HUES64 (cell line): ENCODE data around the gene JOSD1.
A peak's percentile ranks its signal among the peaks of the same experiment; 100 is the strongest.

ENCODE experiments used
- H3K27ac ChIP-seq: 2 replicates; pipeline ENCODE4 v1.7.0; 2013; ENCODE audit warnings: low read depth, low read length, inconsistent platforms
- H3K27me3 ChIP-seq: 2 replicates; pipeline ENCODE4 v1.6.1; 2013; ENCODE audit warnings: mild to moderate bottlenecking, low read length; ENCODE audit not compliant: insufficient read depth
- H3K36me3 ChIP-seq: 2 replicates; pipeline ENCODE4 v1.6.1; 2013; ENCODE audit warnings: mild to moderate bottlenecking, low read length; ENCODE audit not compliant: insufficient read depth
- H3K4me1 ChIP-seq: 2 replicates; pipeline ENCODE4 v1.6.1; 2013; ENCODE audit warnings: mild to moderate bottlenecking, low read length, moderate library complexity; ENCODE audit not compliant: insufficient read depth
- H3K4me3 ChIP-seq: 2 replicates; pipeline ENCODE4 v1.5.1; 2013; ENCODE audit warnings: mild to moderate bottlenecking, low read length, moderate library complexity
- H3K9ac ChIP-seq: 2 replicates; pipeline ENCODE4 v1.6.1; 2013; ENCODE audit warnings: mild to moderate bottlenecking, low read depth, low read length
- H3K9me3 ChIP-seq: 2 replicates; pipeline ENCODE4 v1.6.1; 2013; ENCODE audit warnings: low read depth, low read length; ENCODE audit not compliant: insufficient read depth
- WGBS: fragments of 150-250, 120-280 bp; methylation state at CpG from one replicate; pipeline ENCODE4 v1.1.7; 2013; ENCODE audit warnings: missing lambda C conversion rate; 5-methylcytosine and 5-hydroxymethylcytosine counted together

JOSD1 gene

GRCh38 chr22:38720350-38720749 is 19.6 kb upstream of the JOSD1 start:
- 97% methylated on average over 3 of the region's 3 CpGs for WGBS

DNA sequence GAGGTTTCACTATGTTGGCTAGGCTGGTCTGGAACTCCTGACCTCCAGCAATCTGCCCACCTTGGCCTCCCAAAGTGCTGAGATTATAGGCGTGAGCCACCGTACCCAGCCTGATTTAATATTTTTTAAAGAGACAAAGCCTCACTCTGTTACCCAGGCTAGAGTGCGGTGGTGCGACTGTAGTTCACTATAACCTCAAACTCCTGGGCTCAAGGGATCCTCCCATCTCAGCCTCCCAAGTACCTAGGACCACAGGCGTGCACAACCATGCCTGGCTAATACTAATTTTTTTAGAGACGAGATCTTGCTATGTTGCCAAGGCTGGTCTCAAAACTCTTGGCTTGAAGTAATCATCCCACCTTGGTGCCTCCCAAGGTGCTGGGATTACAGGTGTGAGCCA is 18.5 kb upstream of the JOSD1 start:
- no peaks in the 10 kb centered on the region for H3K9me3 ChIP-seq
- 96% methylated on average over 6 of the region's 6 CpGs for WGBS
- H3K27ac ChIP-seq: no peak overlapping the region
- no peak overlapping the region for H3K9ac ChIP-seq
- H3K4me1 ChIP-seq: peaks cover 3% of the 10 kb centered on the region; the same call in 1 of the 2 replicates
- H3K4me3 ChIP-seq: no peak overlapping the region
- no peaks in the 10 kb centered on the region for H3K27me3 ChIP-seq
- H3K36me3 ChIP-seq: peaks cover 81% of the 10 kb centered on the region

More at GRCh38 chr22:38720350-38720749, 19.6 kb upstream of the JOSD1 start:
- Histone ChIP-seq H3K4me1 (peaks cover 3% of the 10 kb centered on the region; the same call in 1 of the 2 replicates), H3K27me3 (no peaks in the 10 kb centered on the region), H3K27ac (no peak overlapping the region), H3K4me3 (no peak overlapping the region), H3K9me3 (no peaks in the 10 kb centered on the region), H3K36me3 (peaks cover 88% of the 10 kb centered on the region), H3K9ac (no peak overlapping the region)

- H3K27me3 ChIP-seq: no peaks in the 10 kb centered on the region
- no peak overlapping the region for H3K27ac ChIP-seq
- 68% methylated on average over 6 of the region's 6 CpGs for WGBS
- no peak overlapping the region for H3K4me3 ChIP-seq
- no peak overlapping the region for H3K9ac ChIP-seq
- peaks cover 7% of the 10 kb centered on the region; the same call in 1 of the 2 replicates for H3K4me1 ChIP-seq
- H3K36me3 ChIP-seq: peaks cover 73% of the 10 kb centered on the region
- no peaks in the 10 kb centered on the region for H3K9me3 ChIP-seq
These were observed 17.7 kb upstream of the JOSD1 start for GRCh38 chr22:38718414-38718813.

GRCh38 chr22:38717244-38717643 is 16.5 kb upstream of the JOSD1 start:
- Histone ChIP-seq H3K27me3 (no peaks in the 10 kb centered on the region), H3K9ac (no peak overlapping the region), H3K36me3 (peaks cover 61% of the 10 kb centered on the region), H3K9me3 (no peaks in the 10 kb centered on the region), H3K4me1 (peaks cover 19% of the 10 kb centered on the region), H3K27ac (no peak overlapping the region), H3K4me3 (no peak overlapping the region)
- 92% methylated on average over 6 of the region's 6 CpGs for WGBS

DNA sequence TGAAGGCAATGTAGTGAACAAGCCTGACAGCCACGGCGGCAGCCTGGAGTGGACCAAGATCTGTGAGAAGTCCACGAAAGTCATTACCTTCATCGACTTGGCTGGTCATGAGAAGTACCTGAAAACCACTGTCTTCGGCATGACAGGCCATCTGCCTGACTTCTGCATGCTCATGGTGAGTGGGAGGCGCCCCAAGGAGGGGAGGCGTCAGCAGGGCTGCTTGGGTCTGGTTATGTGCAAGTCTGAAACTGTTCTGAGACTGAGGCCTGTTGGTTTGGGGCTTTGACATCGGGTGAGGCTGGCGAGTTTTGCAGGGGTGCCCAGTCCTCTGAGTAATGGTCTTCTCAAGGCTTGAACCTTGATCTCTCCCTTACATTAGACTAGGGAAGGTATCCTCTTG is 16.1 kb upstream of the JOSD1 start:
- Histone ChIP-seq H3K9me3 (no peaks in the 10 kb centered on the region), H3K36me3 (peaks cover 57% of the 10 kb centered on the region), H3K27me3 (no peaks in the 10 kb centered on the region), H3K4me1 (peaks cover 22% of the 10 kb centered on the region), H3K27ac (no peak overlapping the region), H3K4me3 (no peak overlapping the region), H3K9ac (no peak overlapping the region)
- 91% methylated on average over 9 of the region's 9 CpGs for WGBS

- WGBS: 95% methylated on average over 10 of the region's 10 CpGs
- Histone ChIP-seq H3K27me3 (no peaks in the 10 kb centered on the region), H3K4me1 (peaks cover 22% of the 10 kb centered on the region), H3K9ac (no peak overlapping the region), H3K27ac (no peak overlapping the region), H3K9me3 (no peaks in the 10 kb centered on the region), H3K4me3 (no peak overlapping the region), H3K36me3 (peaks cover 52% of the 10 kb centered on the region)
These were observed 15.5 kb upstream of the JOSD1 start for GRCh38 chr22:38716271-38716670.

DNA sequence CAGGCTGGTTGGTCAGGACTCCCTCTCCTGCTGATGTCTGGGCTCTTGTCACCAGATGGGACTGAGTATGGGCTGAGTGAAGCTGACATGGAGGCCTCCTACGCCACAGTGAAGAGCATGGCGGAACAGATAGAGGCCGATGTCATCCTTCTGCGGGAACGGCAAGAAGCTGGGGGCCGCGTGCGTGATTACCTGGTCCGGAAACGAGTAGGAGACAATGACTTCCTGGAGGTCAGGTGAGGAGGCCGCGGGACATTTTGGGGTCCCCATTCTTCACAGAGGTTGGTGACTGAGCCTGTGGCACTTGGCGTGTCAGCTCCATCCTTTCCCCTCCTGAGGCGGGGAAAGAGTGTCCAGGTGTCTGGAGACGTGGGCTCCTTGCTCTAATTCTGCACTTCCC is 15.1 kb upstream of the JOSD1 start:
- Histone ChIP-seq H3K27me3 (no peaks in the 10 kb centered on the region), H3K36me3 (peaks cover 51% of the 10 kb centered on the region), H3K4me1 (peaks cover 22% of the 10 kb centered on the region), H3K9ac (no peak overlapping the region), H3K4me3 (no peak overlapping the region), H3K27ac (no peak overlapping the region), H3K9me3 (no peaks in the 10 kb centered on the region)
- WGBS: 93% methylated on average over 15 of the region's 15 CpGs

DNA sequence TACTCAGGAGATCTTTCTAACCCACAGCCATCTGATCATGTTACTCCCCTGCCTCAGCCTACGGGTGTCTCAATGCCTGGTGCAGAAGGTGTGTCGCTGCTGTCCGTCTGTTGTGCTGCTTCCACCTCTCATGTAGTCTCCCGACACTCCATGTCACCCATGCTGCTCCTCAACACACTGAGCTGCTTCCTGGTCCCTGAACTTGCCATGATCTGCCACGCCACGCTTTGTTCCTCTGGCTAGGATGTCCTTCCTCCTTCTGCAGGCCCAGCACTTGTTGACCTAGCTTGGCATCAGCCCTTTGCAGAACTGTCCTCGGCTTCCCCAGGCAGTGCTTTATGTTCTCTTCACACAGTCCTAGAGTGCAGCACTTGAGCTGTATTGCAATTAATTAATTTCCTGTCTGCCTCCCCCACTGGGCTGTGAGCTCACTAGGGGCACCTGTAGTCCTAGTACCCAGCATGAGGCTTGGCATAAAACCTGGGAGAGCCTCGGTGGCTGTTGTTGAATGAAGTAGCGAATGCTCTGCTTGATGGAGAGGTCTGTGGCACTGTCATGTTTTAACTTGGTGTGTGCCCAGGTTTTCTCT is 14.5 kb upstream of the JOSD1 start:
- Histone ChIP-seq H3K4me3 (no peak overlapping the region), H3K9ac (no peak overlapping the region), H3K27ac (no peak overlapping the region), H3K27me3 (no peaks in the 10 kb centered on the region), H3K4me1 (peaks cover 22% of the 10 kb centered on the region), H3K36me3 (peaks cover 51% of the 10 kb centered on the region), H3K9me3 (no peaks in the 10 kb centered on the region)
- 93% methylated on average over 9 of the region's 9 CpGs for WGBS

GRCh38 chr22:38713921-38714320 is 13.2 kb upstream of the JOSD1 start:
- WGBS: 85% methylated on average over 8 of the region's 8 CpGs
- Histone ChIP-seq H3K36me3 (peaks cover 56% of the 10 kb centered on the region), H3K4me3 (no peak overlapping the region), H3K27ac (no peak overlapping the region), H3K4me1 (peaks cover 27% of the 10 kb centered on the region), H3K9ac (no peak overlapping the region), H3K9me3 (no peaks in the 10 kb centered on the region), H3K27me3 (no peaks in the 10 kb centered on the region)

DNA sequence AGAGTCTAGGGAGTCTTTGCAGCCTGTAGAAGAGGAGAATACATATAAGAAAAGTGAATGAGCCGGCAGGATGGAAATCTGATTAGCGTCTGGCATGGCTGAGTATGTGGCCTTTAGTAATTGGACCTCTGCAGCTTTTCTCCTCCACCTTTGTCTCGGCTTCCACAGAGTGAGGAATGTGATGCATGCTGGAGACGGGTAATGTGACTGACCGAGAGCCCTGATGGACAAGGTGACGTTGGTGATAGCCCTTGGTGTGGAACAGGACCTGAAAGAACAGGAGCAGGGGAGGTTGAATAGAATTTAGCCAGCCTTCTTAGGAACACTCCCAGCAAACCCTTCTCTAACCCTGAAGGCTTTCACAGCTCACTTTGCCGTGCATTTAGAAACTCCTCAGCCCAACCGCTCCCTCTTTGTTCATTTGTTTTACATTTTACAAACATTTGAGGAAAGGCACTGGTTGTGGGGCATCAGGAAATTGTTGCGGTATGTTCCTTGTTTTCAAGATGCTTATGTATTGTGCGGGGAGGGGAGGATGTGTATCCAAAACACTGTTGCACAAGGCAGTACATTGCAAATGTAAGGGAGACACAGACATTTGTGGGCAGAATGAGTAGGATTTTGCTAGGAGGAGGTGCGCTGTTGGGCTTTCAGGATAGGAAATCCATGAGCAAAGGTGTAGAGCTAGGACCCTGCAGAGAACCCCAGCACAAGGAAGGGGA is 11.9 kb upstream of the JOSD1 start:
- Histone ChIP-seq H3K4me1 (peaks cover 25% of the 10 kb centered on the region), H3K27me3 (no peaks in the 10 kb centered on the region), H3K27ac (peak overlapping the region; percentile 50), H3K9ac (peak overlapping the region; percentile 8; the same call in 1 of the 2 replicates), H3K36me3 (peaks cover 46% of the 10 kb centered on the region), H3K9me3 (no peaks in the 10 kb centered on the region), H3K4me3 (no peak overlapping the region)
- 72% methylated on average over 11 of the region's 11 CpGs for WGBS

DNA sequence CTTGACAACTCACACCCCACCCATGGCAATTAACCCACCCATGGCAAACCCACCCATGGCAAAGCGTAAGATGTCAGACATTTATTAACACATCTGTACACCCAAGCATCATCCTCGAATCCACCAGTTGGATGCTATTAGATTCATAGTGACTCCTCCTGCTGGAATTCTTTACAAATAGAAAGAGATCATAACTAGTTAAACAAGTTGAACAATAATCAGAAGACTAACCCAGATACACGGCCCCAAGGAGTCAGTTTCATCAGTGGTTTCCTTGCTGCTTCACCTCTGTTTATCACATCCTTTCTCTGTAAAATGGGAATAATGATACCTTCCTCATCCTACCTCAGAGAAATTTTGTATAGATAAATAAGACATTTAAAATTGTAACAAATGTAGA is 10.1 kb upstream of the JOSD1 start:
- 97% methylated on average over 3 of the region's 3 CpGs for WGBS

More for the DNA sequence above, 10.1 kb upstream of the JOSD1 start:
- peaks cover 36% of the 10 kb centered on the region for H3K4me1 ChIP-seq
- no peak overlapping the region for H3K4me3 ChIP-seq
- H3K9ac ChIP-seq: no peak overlapping the region
- peaks cover 28% of the 10 kb centered on the region for H3K36me3 ChIP-seq
- no peaks in the 10 kb centered on the region for H3K27me3 ChIP-seq
- no peaks in the 10 kb centered on the region for H3K9me3 ChIP-seq
- H3K27ac ChIP-seq: no peak overlapping the region
